ENCODE data around the gene MRTFB.

MRTFB gene

GRCh38 chr16:14186007-14186794 is 115.1 kb downstream of the MRTFB start:
- DNase-seq (ENCODE audit: low read depth) = no peak

- no peak for DNase-seq (ENCODE audit: low read depth)
These were observed 115.7 kb downstream of the MRTFB start for GRCh38 chr16:14186795-14187221.

- no peak for DNase-seq (ENCODE audit: low read depth)
These were observed 116.6 kb downstream of the MRTFB start for GRCh38 chr16:14187517-14188338.

- DNase-seq (ENCODE audit: low read depth) = no peak
These were observed 122.3 kb downstream of the MRTFB start for GRCh38 chr16:14193316-14193871.

GRCh38 chr16:14194721-14195120 is 123.6 kb downstream of the MRTFB start:
- DNase-seq (ENCODE audit: low read depth) = no peak

GRCh38 chr16:14196011-14196410 is 124.9 kb downstream of the MRTFB start:
- DNase-seq (ENCODE audit: low read depth) = no peak

GRCh38 chr16:14196539-14196938 is 125.4 kb downstream of the MRTFB start:
- DNase-seq (ENCODE audit: low read depth) = no peak

- no peak for DNase-seq (ENCODE audit: low read depth)
These were observed 126.9 kb downstream of the MRTFB start for GRCh38 chr16:14198012-14198411.

GRCh38 chr16:14198572-14198971 is 127.5 kb downstream of the MRTFB start:
- no peak for DNase-seq (ENCODE audit: low read depth)

GRCh38 chr16:14199199-14199598 is 128.1 kb downstream of the MRTFB start:
- DNase-seq (ENCODE audit: low read depth) = no peak

- no peak for DNase-seq (ENCODE audit: low read depth)
These were observed 128.5 kb downstream of the MRTFB start for GRCh38 chr16:14199624-14200023.

- DNase-seq (ENCODE audit: low read depth) = no peak
These were observed 131.0 kb downstream of the MRTFB start for GRCh38 chr16:14202095-14202494.

GRCh38 chr16:14202697-14203096 is 131.6 kb downstream of the MRTFB start:
- no peak for DNase-seq (ENCODE audit: low read depth)

- no peak for DNase-seq (ENCODE audit: low read depth)
These were observed 132.0 kb downstream of the MRTFB start for GRCh38 chr16:14203166-14203565.

- no peak for DNase-seq (ENCODE audit: low read depth)
These were observed 134.5 kb downstream of the MRTFB start for GRCh38 chr16:14205666-14206065.

- DNase-seq (ENCODE audit: low read depth) = no peak
These were observed 140.9 kb downstream of the MRTFB start for GRCh38 chr16:14211856-14212543.

- DNase-seq (ENCODE audit: low read depth) = no peak
These were observed 144.8 kb downstream of the MRTFB start for GRCh38 chr16:14215941-14216340.

GRCh38 chr16:14219983-14220382 is 148.9 kb downstream of the MRTFB start:
- no peak for DNase-seq (ENCODE audit: low read depth)

- DNase-seq (ENCODE audit: low read depth) = no peak
These were observed 152.5 kb downstream of the MRTFB start for GRCh38 chr16:14223632-14224031.

- DNase-seq (ENCODE audit: low read depth) = no peak
These were observed 154.3 kb downstream of the MRTFB start for GRCh38 chr16:14225457-14225856.

- DNase-seq (ENCODE audit: low read depth) = no peak
These were observed 161.2 kb downstream of the MRTFB start for GRCh38 chr16:14232106-14232864.

- no peak for DNase-seq (ENCODE audit: low read depth)
These were observed 165.3 kb downstream of the MRTFB start for GRCh38 chr16:14236401-14236800.
